Hepatocyte (in vitro differentiated cells): ENCODE data around the gene ADGRD2.

Experiments used
- CTCF ChIP-seq: fragments of 200-600 bp; sonication (generic); IDR thresholded peaks from 2 replicates; pipeline ENCODE4 v1.5.1; 2016; ENCODE audit warnings: antibody characterized with exemption, mild to moderate bottlenecking; ENCODE audit not compliant: poor library complexity
- EZH2 ChIP-seq: fragments of 200-600 bp; sonication (generic); IDR thresholded peaks from 2 replicates; pipeline ENCODE4 v1.6.1; 2016; ENCODE audit warnings: antibody characterized with exemption, mild to moderate bottlenecking, borderline replicate concordance
- EZH2phosphoT487 ChIP-seq: fragments of 200-600 bp; sonication (generic); IDR thresholded peaks from one replicate; pipeline ENCODE4 v1.6.1; 2018; ENCODE audit warnings: antibody characterized with exemption, mild to moderate bottlenecking, low read depth, moderate library complexity; ENCODE audit not compliant: unreplicated experiment, severe bottlenecking

GRCh38 chr9:124499216-124499615 lies 49.0 kb downstream of the ADGRD2 start:
- TF ChIP-seq CTCF = no peak
- no peak for TF ChIP-seq EZH2
- TF ChIP-seq EZH2phosphoT487 = no peak
